Skeletal muscle tissue (tissue), 4 donors: ENCODE data around the gene B4GALT2. TPM values are rescaled to one million over a fixed set of nuclear protein-coding genes. Genes with fewer than 3 reads are reported as not detected.

Experiments
- H3K27ac ChIP-seq: one replicate; pipeline ENCODE4 v1.7.0; 2013; ENCODE audit warnings: mild to moderate bottlenecking, low read depth, low read length, inconsistent platforms
- H3K27me3 ChIP-seq, 3 donors: one replicate each; pipeline ENCODE4 v1.7.0; 2013; ENCODE audit warnings: low read length in 3 of 3; ENCODE audit not compliant: control insufficient read depth in 3 of 3, insufficient read depth in 3 of 3
- H3K36me3 ChIP-seq, 3 donors: one replicate each; pipeline ENCODE4 v1.7.0; 2013; ENCODE audit warnings: low read length in 3 of 3; ENCODE audit not compliant: control insufficient read depth in 3 of 3, insufficient read depth in 3 of 3
- H3K4me1 ChIP-seq, 3 donors: one replicate each; pipeline ENCODE4 v1.7.0; 2013; ENCODE audit warnings: low read length in 3 of 3, mild to moderate bottlenecking in 3 of 3; ENCODE audit not compliant: control insufficient read depth in 3 of 3, insufficient read depth in 3 of 3
- H3K4me3 ChIP-seq, 3 donors: one replicate each; pipeline ENCODE4 v1.7.0; 2013; ENCODE audit warnings: low read length in 3 of 3
- H3K9ac ChIP-seq, 3 donors: one replicate each; pipeline ENCODE4 v1.7.0; 2013; ENCODE audit warnings: low read length in 3 of 3, mild to moderate bottlenecking in 3 of 3, moderate library complexity in 2 of 3, low read depth in 1 of 3
- H3K9me3 ChIP-seq, 3 donors: one replicate each; pipeline ENCODE4 v1.7.0; 2013; ENCODE audit warnings: low read length in 3 of 3; ENCODE audit not compliant: control insufficient read depth in 3 of 3
- total RNA-seq: library from RNA; depleted of rRNA; stranded (reverse); fragments of >200 nt; gene quantifications from one replicate; pipeline ENCODE4 v1.2.3, GENCODE V29; 2014
- donor health status: Osteomylitis.

B4GALT2 gene
- total RNA-seq, 1 donor from 2014 or later: 29.7 TPM

GRCh38 chr1:43997295-43997999, 18.4 kb downstream of the B4GALT2 start:
- no peaks in the 10 kb centered on the region for H3K9me3 ChIP-seq
- H3K27ac ChIP-seq: no peak overlapping the region
- peaks cover 0 to 2% (median 0%) of the 10 kb centered on the region in 3 donors for H3K4me1 ChIP-seq
- H3K9ac ChIP-seq: no peak overlapping the region
- no peak overlapping the region for H3K4me3 ChIP-seq
- no peaks in the 10 kb centered on the region for H3K27me3 ChIP-seq
- no peaks in the 10 kb centered on the region for H3K36me3 ChIP-seq

GRCh38 chr1:43998000-43998378, 19.0 kb downstream of the B4GALT2 start:
- Histone ChIP-seq H3K9me3 (no peaks in the 10 kb centered on the region), H3K27ac (no peak overlapping the region), H3K4me1 (no peaks in the 10 kb centered on the region), H3K36me3 (no peaks in the 10 kb centered on the region), H3K4me3 (no peak overlapping the region), H3K9ac (no peak overlapping the region), H3K27me3 (no peaks in the 10 kb centered on the region)

- H3K4me3 ChIP-seq: no peak overlapping the region
- H3K27ac ChIP-seq: no peak overlapping the region
- peak overlapping the region in 1 of 3 donors; percentile 43 for H3K9ac ChIP-seq
- H3K4me1 ChIP-seq: no peaks in the 10 kb centered on the region
- H3K36me3 ChIP-seq: no peaks in the 10 kb centered on the region
- H3K27me3 ChIP-seq: no peaks in the 10 kb centered on the region
- no peaks in the 10 kb centered on the region for H3K9me3 ChIP-seq
Observed at GRCh38 chr1:43999455-43999854, 20.4 kb downstream of the B4GALT2 start.

DNA sequence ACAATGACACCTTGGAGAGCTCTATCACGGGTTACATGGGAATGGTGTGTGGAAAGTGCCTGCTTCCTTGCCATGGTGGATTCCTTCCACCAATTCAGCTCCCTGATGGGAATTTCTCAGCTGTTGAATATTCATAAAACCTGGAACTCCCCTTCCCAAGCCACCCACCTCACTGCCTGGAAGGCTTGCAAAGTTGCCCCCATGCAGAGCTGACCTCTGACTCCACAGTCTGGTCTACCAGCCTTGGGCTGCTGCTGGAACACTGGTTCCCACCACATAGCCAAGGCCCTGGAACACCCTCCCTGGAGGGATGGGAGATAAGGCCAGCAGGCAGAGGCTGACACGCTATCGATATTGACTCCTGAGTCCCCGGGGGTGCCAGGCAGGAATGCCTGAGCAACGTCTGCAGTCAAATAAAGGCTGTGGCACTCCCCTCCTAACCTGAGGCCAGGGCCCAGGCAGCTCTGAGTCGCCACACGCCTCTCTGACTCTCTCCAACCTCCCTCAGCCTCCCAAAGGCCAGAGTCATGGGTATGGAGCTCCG, 21.2 kb downstream of the B4GALT2 start:
- Histone ChIP-seq H3K4me1 (no peaks in the 10 kb centered on the region), H3K27me3 (no peaks in the 10 kb centered on the region), H3K36me3 (no peaks in the 10 kb centered on the region), H3K9ac (no peak overlapping the region), H3K9me3 (no peaks in the 10 kb centered on the region), H3K4me3 (no peak overlapping the region), H3K27ac (no peak overlapping the region)

- H3K4me1 ChIP-seq: peaks cover 0 to 4% (median 3%) of the 10 kb centered on the region in 3 donors
- H3K27ac ChIP-seq: no peak overlapping the region
- no peaks in the 10 kb centered on the region for H3K27me3 ChIP-seq
- no peak overlapping the region for H3K9ac ChIP-seq
- H3K36me3 ChIP-seq: no peaks in the 10 kb centered on the region
- no peak overlapping the region for H3K4me3 ChIP-seq
- H3K9me3 ChIP-seq: no peaks in the 10 kb centered on the region
Observed at GRCh38 chr1:44002165-44002564, 23.2 kb downstream of the B4GALT2 start.

DNA sequence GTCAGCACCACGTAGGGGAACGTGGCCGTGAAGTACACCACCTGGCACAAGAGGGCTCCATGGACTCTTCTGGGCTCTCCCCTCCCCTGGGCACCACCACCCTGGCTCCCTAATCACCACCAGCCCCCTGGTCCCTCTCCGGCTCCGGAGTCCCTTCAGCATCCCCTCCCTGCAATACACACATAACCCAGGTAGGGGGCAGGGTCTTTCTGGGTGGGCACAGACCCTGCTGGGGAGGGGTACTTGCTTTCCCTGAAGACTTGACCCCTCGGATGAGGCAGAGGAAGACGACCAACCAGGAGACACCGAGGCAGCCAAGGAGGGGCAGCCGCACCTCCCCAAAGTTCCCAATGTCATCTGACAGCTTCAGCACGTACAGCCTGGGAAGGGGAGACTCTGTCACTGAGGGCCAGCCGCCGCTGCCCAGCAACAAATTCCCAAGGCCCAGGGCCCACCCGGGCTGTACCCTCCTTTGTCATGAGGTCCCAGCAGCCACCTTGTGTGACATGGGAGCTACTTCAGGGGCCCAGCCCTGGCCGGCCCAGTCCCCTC, 23.7 kb downstream of the B4GALT2 start:
- H3K27me3 ChIP-seq: no peaks in the 10 kb centered on the region
- H3K4me3 ChIP-seq: no peak overlapping the region
- H3K27ac ChIP-seq: no peak overlapping the region
- no peaks in the 10 kb centered on the region for H3K9me3 ChIP-seq
- H3K9ac ChIP-seq: no peak overlapping the region
- no peaks in the 10 kb centered on the region for H3K36me3 ChIP-seq
- H3K4me1 ChIP-seq: peaks cover 0 to 4% (median 3%) of the 10 kb centered on the region in 3 donors

- H3K9ac ChIP-seq: no peak overlapping the region
- no peaks in the 10 kb centered on the region for H3K9me3 ChIP-seq
- H3K4me1 ChIP-seq: peaks cover 0 to 4% (median 3%) of the 10 kb centered on the region in 3 donors
- H3K4me3 ChIP-seq: no peak overlapping the region
- H3K27ac ChIP-seq: no peak overlapping the region
- no peaks in the 10 kb centered on the region for H3K36me3 ChIP-seq
- H3K27me3 ChIP-seq: no peaks in the 10 kb centered on the region
Observed at GRCh38 chr1:44008259-44008658, 29.2 kb downstream of the B4GALT2 start.

GRCh38 chr1:44010935-44011471, 32.0 kb downstream of the B4GALT2 start:
- no peaks in the 10 kb centered on the region for H3K36me3 ChIP-seq
- no peak overlapping the region for H3K4me3 ChIP-seq
- H3K27ac ChIP-seq: no peak overlapping the region
- H3K27me3 ChIP-seq: no peaks in the 10 kb centered on the region
- no peaks in the 10 kb centered on the region for H3K9me3 ChIP-seq
- H3K9ac ChIP-seq: no peak overlapping the region
- peaks cover 0 to 6% (median 4%) of the 10 kb centered on the region in 3 donors for H3K4me1 ChIP-seq

GRCh38 chr1:44012404-44012803, 33.4 kb downstream of the B4GALT2 start:
- no peak overlapping the region for H3K27ac ChIP-seq
- H3K27me3 ChIP-seq: peaks cover 0 to 2% (median 0%) of the 10 kb centered on the region in 3 donors
- no peaks in the 10 kb centered on the region for H3K9me3 ChIP-seq
- H3K36me3 ChIP-seq: no peaks in the 10 kb centered on the region
- H3K4me1 ChIP-seq: peaks cover 0 to 5% (median 4%) of the 10 kb centered on the region in 3 donors
- no peak overlapping the region for H3K4me3 ChIP-seq
- no peak overlapping the region for H3K9ac ChIP-seq

- H3K36me3 ChIP-seq: no peaks in the 10 kb centered on the region
- H3K27me3 ChIP-seq: peaks cover 0 to 4% (median 0%) of the 10 kb centered on the region in 3 donors
- H3K9ac ChIP-seq: no peak overlapping the region
Observed at GRCh38 chr1:44012941-44013609, 34.1 kb downstream of the B4GALT2 start.

More at GRCh38 chr1:44012941-44013609, 34.1 kb downstream of the B4GALT2 start:
- peaks cover 0 to 5% (median 4%) of the 10 kb centered on the region in 3 donors for H3K4me1 ChIP-seq
- no peaks in the 10 kb centered on the region for H3K9me3 ChIP-seq
- H3K4me3 ChIP-seq: no peak overlapping the region
- no peak overlapping the region for H3K27ac ChIP-seq
